Esophagus muscularis mucosa (tissue), 4 donors: ENCODE results near the gene PRKX. TPM values are rescaled to one million over a fixed set of nuclear protein-coding genes. Genes with fewer than 3 reads are reported as not detected.
"Not testable (repeated sequence)": the region's sequence is repeated elsewhere in the genome, so short reads cannot be mapped to it uniquely, and the experiment has no call there.

Source experiments
- DNase-seq: peaks from one replicate; pipeline ENCODE4 v3.0.0-alpha.2; 2017; ENCODE audit errors: extremely low spot score
- H3K27ac ChIP-seq, 4 donors: fragments of 200-600 bp; sonication (generic); replicated peaks in 1 of 4; 1 replicate in 3 of 4; 2 replicates in 1 of 4; pipeline ENCODE4 v1.5.1; 2016 to 2019; ENCODE audit warnings: mild to moderate bottlenecking in 1 of 4
- H3K27me3 ChIP-seq, 4 donors: fragments of 200-600 bp; sonication (generic); one replicate each; pipeline versions ENCODE4 v1.5.1 to v1.6.0; 2016 to 2019
- H3K36me3 ChIP-seq, 4 donors: fragments of 200-600 bp; sonication (generic); one replicate each; pipeline ENCODE4 v1.5.1; 2016 to 2019
- H3K4me1 ChIP-seq, 4 donors: fragments of 200-600 bp; sonication (generic); one replicate each; pipeline ENCODE4 v1.5.1; 2016 to 2019
- H3K4me3 ChIP-seq, 4 donors: fragments of 200-600 bp; sonication (generic); 1 replicate in 2 of 4; 2 replicates in 2 of 4; pipeline ENCODE4 v1.5.1; 2016 to 2019; ENCODE audit warnings: mild to moderate bottlenecking in 4 of 4, moderate library complexity in 1 of 4
- H3K9me3 ChIP-seq, 4 donors: fragments of 200-600 bp; sonication (generic); 1 replicate in 3 of 4; 2 replicates in 1 of 4; pipeline ENCODE4 v1.5.1; 2016 to 2019
- CTCF ChIP-seq, 3 experiments: fragments of 200-600 bp in 2 of 3; fragments of 450-650 bp in 1 of 3; sonication (generic) in 2 of 3; IDR thresholded peaks; one replicate each; pipeline ENCODE4 v1.5.1; 2017 to 2019; ENCODE audit warnings: antibody characterized with exemption in 3 of 3, mild to moderate bottlenecking in 2 of 3, moderate library complexity in 1 of 3
- EP300 ChIP-seq: sonication (generic); formaldehyde crosslinking; IDR thresholded peaks from one replicate; pipeline ENCODE4 v1.6.1; 2017; ENCODE audit warnings: antibody characterized with exemption
- POLR2A ChIP-seq: fragments of 450-650 bp; IDR thresholded peaks from one replicate; pipeline ENCODE4 v1.6.1; 2017; ENCODE audit warnings: antibody characterized with exemption, moderate library complexity, mild to moderate bottlenecking, low read depth
- POLR2AphosphoS5 ChIP-seq, 2 donors: sonication (generic); formaldehyde crosslinking; IDR thresholded peaks; one replicate each; pipeline ENCODE4 v1.6.1; 2017; ENCODE audit warnings: antibody characterized with exemption in 2 of 2
- WGBS: methylation state at CpG from one replicate; pipeline ENCODE4 v1.1.5; 2018; 5-methylcytosine and 5-hydroxymethylcytosine counted together
- intact Hi-C: fragments of 100-400 bp; cut with DNase I; formaldehyde crosslinking; loops from one replicate; pipeline ENCODE4 v1.15.1; 2023
- total RNA-seq, 4 donors: library from RNA; depleted of rRNA; stranded (reverse); fragments of >200 nt; gene quantifications; one replicate each; pipeline versions ENCODE4 v1.1.0 to v1.2.1, GENCODE V29; 2016

The PRKX gene
- total RNA-seq, 4 donors from 2014 or later, result 5.6 to 8.9 (median 6.6) TPM

DNA sequence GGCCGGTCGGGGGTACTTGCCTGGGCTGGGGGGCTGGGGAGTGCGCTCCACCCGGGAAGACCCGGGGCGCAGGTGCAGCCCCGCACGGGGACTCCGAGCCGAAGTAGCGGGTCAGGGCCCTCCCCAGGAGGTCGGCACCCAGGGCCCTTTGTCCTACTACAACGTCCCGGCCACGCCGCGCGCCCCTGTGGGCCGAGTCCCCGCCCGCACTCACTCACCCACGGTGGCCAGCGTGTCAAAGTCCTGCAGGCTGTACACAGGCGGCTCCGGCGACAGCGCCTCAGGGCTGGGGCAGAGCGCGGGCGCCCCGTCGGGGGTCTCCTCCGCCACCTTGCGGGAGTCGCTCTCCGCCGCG, 602 bp downstream of the PRKX start:
- peak overlapping the region; percentile 59 to 66 (median 62) for H3K4me3 ChIP-seq
- no peaks in the 10 kb centered on the region for H3K27me3 ChIP-seq
- H3K4me1 ChIP-seq, result peaks cover 0 to 29% (median 0%) of the 10 kb centered on the region in 4 donors
- no CpG with 5 or more reads among the region's 38 CpGs for WGBS
- H3K36me3 ChIP-seq, result no peaks in the 10 kb centered on the region
- DNase-seq, result no peak
- intact Hi-C loops, result no loop called here
- H3K9me3 ChIP-seq, result no peaks in the 10 kb centered on the region
- no peak for TF ChIP-seq POLR2AphosphoS5 (IDR thresholded peaks at IDR 0.05)
- TF ChIP-seq EP300, result no peak
- no peak for TF ChIP-seq POLR2A
- no peak for TF ChIP-seq CTCF (IDR thresholded peaks at IDR 0.05)
- peak overlapping the region; percentile 52 to 69 (median 60) for H3K27ac ChIP-seq

DNA sequence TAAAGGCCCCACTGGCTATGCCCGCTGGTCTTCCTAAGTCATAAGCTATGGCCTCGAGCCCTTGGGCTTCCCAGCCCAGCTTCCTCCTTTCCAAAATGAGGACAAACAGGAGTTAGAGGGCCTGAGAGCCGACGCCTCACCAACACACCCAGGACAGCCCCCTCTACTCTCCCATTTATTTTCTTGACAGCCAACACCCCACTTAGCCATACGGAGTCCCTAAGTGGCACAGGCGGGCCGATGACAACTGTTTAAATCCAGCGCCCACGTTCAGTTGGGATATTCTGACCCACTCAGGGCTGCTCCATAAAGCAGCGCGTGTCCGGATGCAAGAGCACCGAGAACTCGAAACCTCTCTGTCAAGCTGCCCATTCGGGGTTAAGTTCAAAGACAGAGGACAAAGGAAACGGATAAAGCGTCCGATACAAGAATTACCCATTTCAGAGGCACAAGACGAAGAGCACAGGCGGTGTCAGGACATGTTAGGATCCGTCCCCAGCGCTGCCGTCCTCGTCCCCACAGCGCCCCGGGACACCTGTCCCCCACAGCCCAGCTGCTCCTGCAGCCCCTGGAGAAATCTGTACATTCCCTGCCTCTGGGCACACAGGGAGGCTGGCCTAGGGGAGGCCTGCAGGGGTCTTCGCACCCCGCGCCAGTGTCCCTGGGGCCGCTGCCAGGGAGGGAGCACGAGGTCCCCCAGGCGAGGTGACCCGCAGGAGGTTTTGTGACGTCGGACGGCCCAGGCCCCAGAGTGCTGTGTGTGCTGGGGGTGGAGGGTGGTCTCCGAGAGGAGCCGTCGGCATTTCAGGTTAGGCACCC, 1.2 kb downstream of the PRKX start:
- Histone ChIP-seq H3K9me3 (no peaks in the 10 kb centered on the region), H3K36me3 (no peaks in the 10 kb centered on the region), H3K27me3 (no peaks in the 10 kb centered on the region), H3K4me1 (peaks cover 0 to 29% (median 0%) of the 10 kb centered on the region in 4 donors), H3K4me3 (peak overlapping the region; percentile 59 to 66 (median 62)), H3K27ac (peak overlapping the region; percentile 52 to 69 (median 60))
- no peak for TF ChIP-seq POLR2A
- TF ChIP-seq CTCF (IDR thresholded peaks at IDR 0.05), result no peak
- TF ChIP-seq EP300, result no peak
- no peak for TF ChIP-seq POLR2AphosphoS5 (IDR thresholded peaks at IDR 0.05)
- no peak for DNase-seq
- WGBS, result 9% methylated on average over 26 of the region's 39 CpGs
- intact Hi-C loops, result no loop called here

- Histone ChIP-seq H3K27me3 (no peaks in the 10 kb centered on the region), H3K36me3 (no peaks in the 10 kb centered on the region), H3K27ac (peak overlapping the region; percentile 52 to 69 (median 60)), H3K4me3 (peak overlapping the region; percentile 59 to 66 (median 62)), H3K4me1 (peaks cover 0 to 29% (median 0%) of the 10 kb centered on the region in 4 donors), H3K9me3 (no peaks in the 10 kb centered on the region)
- no peak for TF ChIP-seq EP300
- TF ChIP-seq CTCF (IDR thresholded peaks at IDR 0.05), result no peak
- no peak for TF ChIP-seq POLR2A
- TF ChIP-seq POLR2AphosphoS5 (IDR thresholded peaks at IDR 0.05), result no peak
- intact Hi-C loops, result no loop called here
- DNase-seq, result no peak
- 60% methylated on average over 15 of the region's 16 CpGs for whole genome bisulfite sequencing
Observed at GRCh38 chrX:3711331-3711917, 2.0 kb downstream of the PRKX start.

- H3K9me3 ChIP-seq, DNase-seq, H3K36me3 ChIP-seq, H3K27ac ChIP-seq, H3K4me3 ChIP-seq, intact Hi-C loops, H3K27me3 ChIP-seq: not testable (repeated sequence)
- H3K4me1 ChIP-seq, result peaks cover 0 to 14% (median 0%) of the 10 kb centered on the region in 4 donors
- 61% methylated on average over 8 of the region's 8 CpGs for WGBS
Observed at GRCh38 chrX:3707673-3708274, 5.7 kb downstream of the PRKX start.

GRCh38 chrX:3706481-3706880, 7.0 kb downstream of the PRKX start:
- Histone ChIP-seq H3K4me3 (no peak overlapping the region), H3K36me3 (no peaks in the 10 kb centered on the region), H3K9me3 (no peaks in the 10 kb centered on the region), H3K4me1 (peaks cover 0 to 1% (median 0%) of the 10 kb centered on the region in 4 donors), H3K27me3 (no peaks in the 10 kb centered on the region), H3K27ac (no peak overlapping the region)
- 93% methylated on average over 11 of the region's 11 CpGs for WGBS
- no peak for DNase-seq
- no peak for TF ChIP-seq EP300
- no peak for TF ChIP-seq POLR2AphosphoS5 (IDR thresholded peaks at IDR 0.05)
- TF ChIP-seq CTCF (IDR thresholded peaks at IDR 0.05), result no peak
- no peak for TF ChIP-seq POLR2A
- intact Hi-C loops, result no loop called here

- 90% methylated on average over 3 of the region's 3 CpGs for WGBS
- intact Hi-C loops, result not testable (repeated sequence)
Observed at GRCh38 chrX:3703251-3703650, 10.2 kb downstream of the PRKX start.

GRCh38 chrX:3702095-3702494, 11.4 kb downstream of the PRKX start:
- 62% methylated on average over 3 of the region's 3 CpGs for WGBS
- H3K27me3 ChIP-seq, intact Hi-C loops, H3K36me3 ChIP-seq, H3K4me1 ChIP-seq, H3K9me3 ChIP-seq, DNase-seq, H3K4me3 ChIP-seq, H3K27ac ChIP-seq: not testable (repeated sequence)

More at GRCh38 chrX:3703251-3703650, 10.2 kb downstream of the PRKX start:
- H3K36me3 ChIP-seq, DNase-seq, H3K27me3 ChIP-seq, H3K27ac ChIP-seq, H3K9me3 ChIP-seq, H3K4me3 ChIP-seq, H3K4me1 ChIP-seq: not testable (repeated sequence)

DNA sequence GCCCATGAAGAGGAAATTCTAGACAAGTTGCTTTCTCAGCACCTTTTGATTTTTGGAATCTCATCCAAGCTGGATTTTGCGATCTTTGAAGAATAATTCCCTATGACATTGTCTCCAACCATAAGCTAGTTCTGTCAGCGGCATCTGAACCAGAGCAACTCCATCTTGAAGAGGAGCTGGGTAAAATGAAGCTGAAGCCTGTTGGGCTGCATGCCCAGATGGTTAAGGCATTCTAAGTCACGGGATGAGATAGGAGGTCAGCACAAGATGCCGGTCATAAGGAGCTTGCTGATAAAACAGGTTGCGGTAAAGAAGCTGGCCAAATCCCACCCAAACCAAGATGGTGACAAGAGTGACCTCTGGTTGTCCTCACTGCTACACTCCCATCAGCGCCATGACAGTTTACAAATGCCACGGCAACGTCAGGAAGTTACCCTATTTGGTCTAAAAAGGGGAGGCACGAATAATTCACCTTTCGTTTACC, 12.0 kb downstream of the PRKX start:
- DNase-seq, H3K27ac ChIP-seq, H3K4me1 ChIP-seq, intact Hi-C loops, H3K4me3 ChIP-seq, H3K9me3 ChIP-seq, H3K36me3 ChIP-seq, H3K27me3 ChIP-seq: not testable (repeated sequence)
- WGBS, result 92% methylated on average over 10 of the region's 10 CpGs
